GM11168 (cell line): ENCODE results near the gene MMP25.
"Not testable (repeated sequence)": the region's sequence is repeated elsewhere in the genome, so short reads cannot be mapped to it uniquely, and the experiment has no call there.

Experiments
- in situ Hi-C: fragments of 300-500 bp; cut with MboI; formaldehyde crosslinking; loops from one replicate; pipeline ENCODE4 v1.12.0; 2022; ENCODE audit warnings: low sequenced_read_pairs; ENCODE audit not compliant: unreplicated experiment

The MMP25 gene

DNA sequence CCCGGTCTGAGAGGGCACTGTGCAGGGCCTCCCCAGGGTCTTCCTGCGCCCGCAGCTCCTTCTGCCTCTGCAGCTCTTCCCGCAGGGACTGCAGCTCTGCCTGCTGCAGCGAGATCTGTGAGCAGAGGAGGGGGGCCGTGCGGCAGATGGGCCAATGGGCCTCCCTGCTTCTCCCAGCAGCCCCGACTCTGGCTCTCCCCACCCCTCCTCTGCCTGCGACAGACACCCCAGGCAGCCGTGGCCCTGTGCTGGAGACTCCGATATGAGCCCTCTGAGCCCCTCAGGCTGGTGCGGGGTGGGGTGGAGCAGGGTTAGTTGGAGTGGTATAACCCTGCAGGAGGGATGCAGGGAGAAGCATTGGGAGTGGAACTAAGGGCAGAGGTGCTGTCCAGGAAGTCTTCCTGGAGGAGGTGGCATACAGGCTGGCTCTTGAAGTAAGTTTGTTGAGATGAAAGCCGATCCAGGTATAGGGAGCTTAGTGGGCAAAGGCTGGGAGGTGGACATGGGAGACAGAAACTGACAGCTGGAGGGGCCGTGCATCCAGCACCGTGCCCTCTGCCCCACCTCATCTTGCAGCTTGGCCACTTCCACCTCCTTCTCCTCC, 17.5 kb upstream of the MMP25 start:
- in situ Hi-C loops, result no loop called here

GRCh38 chr16:3029491-3030221, 16.7 kb upstream of the MMP25 start:
- in situ Hi-C loops, result no loop called here

GRCh38 chr16:3030222-3031212, 15.8 kb upstream of the MMP25 start:
- in situ Hi-C loops, result no loop called here

DNA sequence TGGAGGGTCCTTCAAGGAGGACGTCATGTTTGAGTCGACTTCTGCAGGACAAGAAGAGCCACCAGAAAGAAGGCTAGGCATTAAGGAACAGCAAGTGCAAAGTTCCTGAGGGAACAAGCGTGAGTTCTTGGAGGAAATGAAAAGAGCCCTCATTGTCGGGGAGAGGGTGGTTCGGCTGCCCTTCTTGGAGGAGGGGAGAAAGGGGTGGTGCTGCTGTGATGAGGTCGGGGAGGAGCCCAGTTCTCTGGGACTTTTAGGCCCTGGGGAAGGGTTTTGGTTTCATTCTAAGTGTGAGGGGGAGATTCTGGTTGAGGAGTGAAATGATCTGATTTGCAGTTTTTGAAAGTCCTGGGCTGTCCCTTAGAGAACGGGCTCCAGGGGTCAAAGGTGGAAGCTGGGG, 13.7 kb upstream of the MMP25 start:
- in situ Hi-C loops, result no loop called here

DNA sequence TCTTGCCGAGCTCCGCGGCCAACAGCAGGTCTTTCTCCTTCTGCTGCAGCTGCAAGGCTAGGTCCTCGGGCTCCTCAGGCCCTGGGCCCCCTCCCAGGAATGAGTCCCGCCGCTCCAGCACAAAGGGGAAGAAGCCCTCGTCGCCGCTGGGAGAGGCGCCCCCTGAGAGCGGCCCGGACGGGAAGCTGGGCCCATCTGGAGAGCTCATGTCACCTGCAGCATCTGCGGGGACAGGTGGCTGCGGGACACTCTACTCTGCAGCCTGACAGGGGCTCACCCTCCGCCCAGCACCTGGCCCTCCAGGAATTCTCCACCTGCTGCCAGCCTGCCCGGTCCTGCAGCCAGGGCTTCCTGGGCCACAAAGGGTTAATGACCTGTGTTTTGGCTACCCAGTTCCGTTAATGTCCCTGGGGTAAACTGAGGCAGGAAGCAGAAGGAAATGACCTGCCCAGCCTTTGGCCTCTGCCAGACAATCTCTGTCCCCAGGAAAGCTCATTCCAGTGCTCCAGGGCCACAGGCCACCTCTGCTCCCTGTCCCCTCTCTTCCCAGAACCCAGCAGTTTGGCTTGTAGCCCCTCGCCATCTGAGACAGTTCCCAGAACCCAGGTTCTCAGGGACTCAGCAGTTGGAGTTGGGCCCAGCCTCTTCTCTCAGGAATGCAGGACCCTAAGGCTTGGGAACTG, 10.9 kb upstream of the MMP25 start:
- in situ Hi-C loops, result no loop called here

GRCh38 chr16:3035972-3036725, 10.2 kb upstream of the MMP25 start:
- in situ Hi-C loops, result no loop called here

- in situ Hi-C loops, result no loop called here
Measured at GRCh38 chr16:3036726-3037315, 9.5 kb upstream of the MMP25 start, which contains the start of gene BICDL2. BICDL2 (minus strand) TSS chr16:3036944; CDS start chr16:3035496, 1,448 bp downstream.

GRCh38 chr16:3038256-3038655, 8.1 kb upstream of the MMP25 start:
- in situ Hi-C loops, result no loop called here

GRCh38 chr16:3038896-3039295, 7.5 kb upstream of the MMP25 start:
- in situ Hi-C loops, result no loop called here

DNA sequence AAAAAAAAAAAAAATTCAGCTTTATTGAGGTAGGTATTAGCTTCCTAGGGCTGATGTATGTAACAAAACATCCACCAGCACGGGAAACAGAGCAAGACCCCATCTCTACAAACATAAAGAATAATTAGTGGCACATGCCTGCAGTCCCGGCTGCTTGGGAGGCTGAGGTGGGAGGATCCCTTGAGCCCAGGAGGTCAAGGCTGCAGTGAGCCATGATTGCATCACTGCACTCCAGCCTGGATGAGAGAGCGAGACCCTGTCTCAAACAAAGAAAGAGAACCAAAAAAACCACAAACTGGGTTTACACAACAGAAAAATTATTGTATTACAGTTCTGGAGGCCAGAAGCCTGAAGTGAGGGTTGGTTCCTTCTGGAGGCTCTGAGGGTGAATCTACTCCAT, 4.0 kb upstream of the MMP25 start:
- in situ Hi-C loops, result no loop called here

DNA sequence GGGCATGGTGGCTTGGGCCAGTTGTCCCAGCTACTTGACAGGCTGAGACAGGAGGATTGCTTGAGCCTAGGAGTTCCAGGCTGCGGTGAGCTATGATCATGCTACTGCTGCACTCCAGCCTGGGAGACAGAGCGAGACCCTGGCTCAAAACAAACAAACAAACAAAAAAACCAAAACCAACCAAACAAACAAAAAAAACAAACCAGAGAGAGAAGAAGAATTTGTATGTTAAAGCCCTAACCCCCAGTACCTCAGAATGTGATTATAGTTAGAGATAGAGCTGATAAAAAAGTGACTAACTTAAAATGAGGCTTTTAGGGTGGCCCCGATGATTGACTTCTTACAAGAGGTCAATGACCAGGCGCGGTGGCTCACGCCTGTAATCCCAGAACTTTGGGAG, 1.7 kb upstream of the MMP25 start:
- in situ Hi-C loops, result no loop called here

DNA sequence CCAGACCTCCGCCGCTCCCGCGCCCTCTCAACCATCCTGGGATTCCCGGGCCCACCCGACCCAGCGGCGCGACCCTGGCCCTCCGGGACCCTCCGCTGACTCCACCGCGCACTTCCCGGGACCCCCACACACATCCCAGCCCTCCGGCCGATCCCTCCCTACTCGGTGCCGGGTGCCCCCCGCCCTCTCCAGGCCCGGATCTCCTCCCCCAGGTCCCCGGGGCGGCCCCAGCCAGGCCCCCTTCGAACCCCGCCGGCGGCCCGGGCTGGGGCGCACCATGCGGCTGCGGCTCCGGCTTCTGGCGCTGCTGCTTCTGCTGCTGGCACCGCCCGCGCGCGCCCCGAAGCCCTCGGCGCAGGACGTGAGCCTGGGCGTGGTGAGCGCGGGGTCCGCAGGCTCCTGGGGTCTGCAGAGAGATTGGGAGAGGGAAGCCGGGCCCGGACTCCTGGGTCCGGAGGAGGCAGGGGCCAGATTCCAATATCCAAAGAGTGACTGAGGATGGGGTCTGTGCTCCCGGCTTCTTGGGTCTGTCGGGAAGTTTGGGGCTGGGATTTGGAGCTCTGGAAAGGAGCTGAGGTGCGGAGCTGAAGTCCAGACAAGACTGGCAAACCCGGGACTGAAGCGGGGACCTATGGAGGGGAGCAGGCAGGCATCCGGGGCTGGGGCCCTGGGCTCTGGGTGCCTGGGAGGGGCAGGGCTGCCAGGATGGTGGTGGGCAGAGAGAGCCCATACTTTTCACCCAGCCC, 453 bp downstream of the MMP25 start:
- in situ Hi-C loops, result no loop called here

DNA sequence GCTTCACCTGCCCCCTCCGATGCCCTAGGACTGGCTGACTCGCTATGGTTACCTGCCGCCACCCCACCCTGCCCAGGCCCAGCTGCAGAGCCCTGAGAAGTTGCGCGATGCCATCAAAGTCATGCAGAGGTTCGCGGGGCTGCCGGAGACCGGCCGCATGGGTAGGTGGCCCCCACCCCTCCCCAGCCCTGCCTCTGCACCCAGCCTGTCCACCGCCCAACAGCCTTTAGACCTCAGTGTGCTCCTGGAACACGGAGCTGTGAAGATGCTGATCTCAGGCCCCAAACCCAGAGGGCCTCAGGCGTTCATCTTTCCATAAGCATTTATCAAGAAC, 993 bp downstream of the MMP25 start:
- in situ Hi-C loops, result no loop called here

- in situ Hi-C loops, result no loop called here
Measured at GRCh38 chr16:3049921-3050481, 3.6 kb downstream of the MMP25 start.

- in situ Hi-C loops, result no loop called here
Measured at GRCh38 chr16:3050487-3050886, 4.1 kb downstream of the MMP25 start.

DNA sequence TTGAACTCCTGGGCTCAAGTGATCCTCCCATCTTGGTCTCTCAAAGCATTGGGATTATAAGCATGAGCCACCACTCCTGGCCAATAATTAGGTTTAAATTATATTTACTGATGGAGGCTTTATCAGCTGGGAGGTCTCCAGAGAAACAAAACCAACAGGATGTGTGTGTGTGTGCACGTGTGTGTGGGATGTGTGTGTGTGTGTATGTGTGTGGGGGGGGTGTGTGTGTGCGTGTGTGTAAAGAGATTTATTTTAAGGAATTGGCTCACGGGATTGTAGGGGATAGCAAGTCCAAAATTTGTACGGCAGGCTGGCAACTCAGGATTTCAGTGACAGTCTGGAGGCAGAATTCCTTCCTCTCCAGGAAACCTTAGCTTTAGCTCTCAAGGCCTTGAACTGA, 4.6 kb downstream of the MMP25 start:
- in situ Hi-C loops, result no loop called here

DNA sequence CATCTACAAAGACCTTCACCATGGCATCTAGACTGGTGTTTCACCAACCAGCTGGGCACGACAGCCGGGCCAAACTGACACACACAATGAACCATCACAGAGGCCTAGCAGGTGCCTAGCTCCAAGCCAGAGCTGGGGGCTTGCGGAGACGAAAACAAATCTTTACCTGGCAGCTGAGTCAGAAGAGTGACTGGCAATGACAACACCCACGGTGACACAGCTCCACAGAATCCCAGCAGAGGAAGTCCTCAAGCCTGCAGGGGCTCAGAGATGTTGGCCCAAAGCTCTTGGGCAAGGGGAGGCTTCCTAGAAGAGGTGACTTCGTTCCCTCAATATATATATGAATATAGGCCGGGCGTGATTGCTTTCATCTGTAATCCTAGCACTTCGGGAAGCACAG, 5.1 kb downstream of the MMP25 start:
- in situ Hi-C loops, result no loop called here

GRCh38 chr16:3052571-3053329, 6.4 kb downstream of the MMP25 start:
- in situ Hi-C loops, result not testable (repeated sequence)
